Fibroblast of lung (primary cell): ENCODE results near the gene ABCA4. TPM values are rescaled to one million over a fixed set of nuclear protein-coding genes. Genes with fewer than 3 reads are reported as not detected.

ENCODE experiments used
- DNase-seq, 2 donors: peaks; one replicate each; pipeline versions ENCODE4 v3.0.0 to v3.0.0-alpha.2; 2010; ENCODE audit warnings: low read depth in 2 of 2
- H2AFZ ChIP-seq: 2 replicates; pipeline ENCODE4 v1.5.1; 2012; ENCODE audit warnings: low read length, control low read depth, inconsistent platforms
- H3K27ac ChIP-seq: 2 replicates; pipeline ENCODE4 v1.5.1; 2011; ENCODE audit warnings: low read length, control low read depth; ENCODE audit not compliant: insufficient read depth
- H3K27me3 ChIP-seq: 2 replicates; pipeline ENCODE4 v1.5.1; 2011; ENCODE audit warnings: mild to moderate bottlenecking, low read length; ENCODE audit not compliant: control insufficient read depth, insufficient read depth
- H3K36me3 ChIP-seq: 2 replicates; pipeline ENCODE4 v1.5.1; 2011; ENCODE audit warnings: low read length; ENCODE audit not compliant: control insufficient read depth, insufficient read depth
- H3K4me1 ChIP-seq: 2 replicates; pipeline ENCODE4 v1.5.1; 2011; ENCODE audit warnings: low read length; ENCODE audit not compliant: control insufficient read depth, insufficient read depth; ENCODE audit errors: extremely low read depth
- H3K4me2 ChIP-seq: 2 replicates; pipeline ENCODE4 v1.5.1; 2011; ENCODE audit warnings: low read length, control low read depth; ENCODE audit not compliant: insufficient read depth; ENCODE audit errors: extremely low read depth
- H3K4me3 ChIP-seq, 4 experiments: fragments of 200-600 bp in 1 of 4; sonication (generic) in 1 of 4; replicated peaks in 1 of 4; 2 replicates each; pipeline ENCODE4 v1.5.1; 2011 to 2016; ENCODE audit warnings: low read length in 4 of 4, low read depth in 3 of 4, mild to moderate bottlenecking in 3 of 4, control low read depth in 2 of 4, inconsistent platforms in 1 of 4, mixed read lengths in 1 of 4; ENCODE audit not compliant: insufficient read depth in 1 of 4; ENCODE audit errors: control extremely low read depth in 1 of 4
- H3K79me2 ChIP-seq: 2 replicates; pipeline ENCODE4 v1.5.1; 2012; ENCODE audit warnings: mild to moderate bottlenecking, low read length, inconsistent platforms; ENCODE audit not compliant: control insufficient read depth, insufficient read depth
- H3K9ac ChIP-seq: 2 replicates; pipeline ENCODE4 v1.5.1; 2011; ENCODE audit warnings: mild to moderate bottlenecking, low read length, control low read depth; ENCODE audit not compliant: insufficient read depth
- H3K9me3 ChIP-seq: 2 replicates; pipeline ENCODE4 v1.5.1; 2012; ENCODE audit warnings: low read depth, low read length; ENCODE audit not compliant: control insufficient read depth, insufficient read depth
- H4K20me1 ChIP-seq: 2 replicates; pipeline ENCODE4 v1.5.1; 2011; ENCODE audit warnings: low read length; ENCODE audit not compliant: control insufficient read depth, insufficient read depth; ENCODE audit errors: extremely low read depth
- CTCF ChIP-seq, 2 donors: IDR thresholded peaks in 1 of 2; conservative IDR thresholded peaks in 1 of 2; 1 replicate in 1 of 2; 2 replicates in 1 of 2; pipeline ENCODE4 v1.5.1; 2011 to 2012; ENCODE audit warnings: low read length in 2 of 2, control low read depth in 1 of 2, inconsistent platforms in 1 of 2, low read depth in 1 of 2, mild to moderate bottlenecking in 1 of 2
- EZH2 ChIP-seq: IDR thresholded peaks from 2 replicates; pipeline ENCODE4 v1.5.1; 2012; ENCODE audit warnings: low read length, control low read depth, mild to moderate bottlenecking; ENCODE audit errors: missing control alignments
- polyA plus RNA-seq, 2 donors: library from polyadenylated mRNA; depleted of rRNA in 1 of 2; stranded (reverse) in 1 of 2; unstranded in 1 of 2; fragments of >200 nt; gene quantifications; 2 replicates each; pipeline ENCODE4 v1.2.1, GENCODE V29; 2011 to 2012; ENCODE audit warnings: missing spikeins in 1 of 2
- total RNA-seq: library from RNA; depleted of rRNA; stranded (reverse); fragments of >200 nt; gene quantifications from 2 replicates; pipeline ENCODE4 v1.2.1, GENCODE V29; 2014

ABCA4 gene
- total and polyA plus RNA-seq, 2 donors (not counting 1 experiment from before 2014, with no cell fraction given), result 0.07 to 0.33 TPM

- no peak overlapping the region for H3K4me3 ChIP-seq
- no peak overlapping the region for H3K4me2 ChIP-seq
- TF ChIP-seq EZH2, result no peak
- TF ChIP-seq CTCF (conservative IDR thresholded peaks at IDR 0.05 in 1 of 2, IDR thresholded peaks at IDR 0.05 in 1 of 2; ENCODE audit: low read depth in 1 of 2, low read length in 2 of 2), result no peak
- no peak overlapping the region for H2AFZ ChIP-seq
- no peaks in the 10 kb centered on the region for H3K79me2 ChIP-seq
- no peaks in the 10 kb centered on the region for H3K36me3 ChIP-seq
- H4K20me1 ChIP-seq, result no peaks in the 10 kb centered on the region
- no peak overlapping the region for H3K27ac ChIP-seq
- H3K9me3 ChIP-seq, result no peaks in the 10 kb centered on the region
- no peak for DNase-seq
- H3K4me1 ChIP-seq, result peaks cover 2% of the 10 kb centered on the region
- no peak overlapping the region for H3K9ac ChIP-seq
- H3K27me3 ChIP-seq, result peaks cover 2% of the 10 kb centered on the region
Observed at GRCh38 chr1:94084085-94084484, 36.9 kb downstream of the ABCA4 start.

GRCh38 chr1:94083681-94084080, 37.3 kb downstream of the ABCA4 start:
- Histone ChIP-seq H3K27me3 (peaks cover 2% of the 10 kb centered on the region), H3K4me3 (no peak overlapping the region), H3K4me1 (peaks cover 2% of the 10 kb centered on the region), H3K27ac (no peak overlapping the region), H2AFZ (no peak overlapping the region), H3K4me2 (no peak overlapping the region), H3K9ac (no peak overlapping the region), H4K20me1 (no peaks in the 10 kb centered on the region), H3K9me3 (no peaks in the 10 kb centered on the region), H3K79me2 (no peaks in the 10 kb centered on the region), H3K36me3 (no peaks in the 10 kb centered on the region)
- TF ChIP-seq CTCF (conservative IDR thresholded peaks at IDR 0.05 in 1 of 2, IDR thresholded peaks at IDR 0.05 in 1 of 2; ENCODE audit: low read depth in 1 of 2, low read length in 2 of 2), result no peak
- no peak for DNase-seq

- no peaks in the 10 kb centered on the region for H3K79me2 ChIP-seq
- no peak overlapping the region for H3K4me3 ChIP-seq
- no peaks in the 10 kb centered on the region for H3K9me3 ChIP-seq
- no peak overlapping the region for H3K27ac ChIP-seq
- no peaks in the 10 kb centered on the region for H4K20me1 ChIP-seq
- H3K27me3 ChIP-seq, result peaks cover 2% of the 10 kb centered on the region
- no peaks in the 10 kb centered on the region for H3K36me3 ChIP-seq
- no peak overlapping the region for H3K4me2 ChIP-seq
- no peak overlapping the region for H3K9ac ChIP-seq
- TF ChIP-seq EZH2 (no peak), CTCF (conservative IDR thresholded peaks at IDR 0.05 in 1 of 2, IDR thresholded peaks at IDR 0.05 in 1 of 2; ENCODE audit: low read depth in 1 of 2, low read length in 2 of 2) (no peak)
- peak; percentile 67 to 84 for DNase-seq
- H2AFZ ChIP-seq, result no peak overlapping the region
- peaks cover 2% of the 10 kb centered on the region for H3K4me1 ChIP-seq
Observed at GRCh38 chr1:94081566-94082344, 39.2 kb downstream of the ABCA4 start.
